Effector memory CD8-positive, alpha-beta T cell (primary cell): ENCODE measurements around the gene TAF11L13.
"Not testable (repeated sequence)": the region's sequence is repeated elsewhere in the genome, so short reads cannot be mapped to it uniquely, and the experiment has no call there.

Experiments
- ATAC-seq: fragments of 150-1000 bp; cut with Tn5 transposase; replicated peaks from 2 replicates; pipeline ENCODE4 v1.10.0; 2021; ENCODE audit warnings: mild to moderate bottlenecking, moderate library complexity
- DNase-seq, 3 experiments: peaks; one replicate each; pipeline ENCODE4 v3.0.0; 2021
- H3K27ac Mint-ChIP-seq, 2 donors: one replicate each; pipeline ENCODE4 v1.8.0; 2022; ENCODE audit warnings: mild to moderate bottlenecking in 2 of 2, mixed read lengths in 2 of 2, moderate library complexity in 2 of 2
- H3K27me3 Mint-ChIP-seq, 2 donors: one replicate each; pipeline ENCODE4 v1.8.0; 2022; ENCODE audit warnings: mixed read lengths in 2 of 2
- H3K36me3 Mint-ChIP-seq: one replicate; pipeline ENCODE4 v1.8.0; 2022; ENCODE audit warnings: mild to moderate bottlenecking, moderate library complexity, mixed read lengths; ENCODE audit not compliant: insufficient read depth
- H3K4me1 Mint-ChIP-seq, 2 donors: one replicate each; pipeline ENCODE4 v1.8.0; 2022; ENCODE audit warnings: low read depth in 2 of 2, mixed read lengths in 2 of 2
- H3K4me3 Mint-ChIP-seq, 2 donors: one replicate each; pipeline ENCODE4 v1.8.0; 2022; ENCODE audit warnings: mild to moderate bottlenecking in 2 of 2, mixed read lengths in 2 of 2, moderate library complexity in 2 of 2
- H3K9me3 Mint-ChIP-seq, 2 donors: one replicate each; pipeline ENCODE4 v1.8.0; 2022; ENCODE audit warnings: mixed read lengths in 2 of 2

The TAF11L13 gene

GRCh38 chr5:17649232-17649631 is 17.3 kb downstream of the TAF11L13 start:
- not testable (repeated sequence) for DNase-seq, H3K27me3 Mint-ChIP-seq, H3K27ac Mint-ChIP-seq, ATAC-seq, H3K4me3 Mint-ChIP-seq, H3K36me3 Mint-ChIP-seq, H3K4me1 Mint-ChIP-seq
- H3K9me3 Mint-ChIP-seq: peaks cover 7 to 21% of the 10 kb centered on the region in 2 donors

GRCh38 chr5:17655201-17655759 is 23.4 kb downstream of the TAF11L13 start:
- not testable (repeated sequence) for H3K9me3 Mint-ChIP-seq, H3K4me3 Mint-ChIP-seq, H3K4me1 Mint-ChIP-seq, DNase-seq, H3K27me3 Mint-ChIP-seq, ATAC-seq, H3K36me3 Mint-ChIP-seq, H3K27ac Mint-ChIP-seq

GRCh38 chr5:17655921-17656320 is 24.0 kb downstream of the TAF11L13 start:
- ATAC-seq (no peak), DNase-seq (no peak)
- Mint-ChIP-seq H3K9me3 (peaks cover 9 to 11% of the 10 kb centered on the region in 2 donors), H3K4me3 (no peak overlapping the region), H3K4me1 (no peaks in the 10 kb centered on the region), H3K27ac (no peak overlapping the region), H3K27me3 (no peaks in the 10 kb centered on the region), H3K36me3 (no peaks in the 10 kb centered on the region)

GRCh38 chr5:17663182-17663581 is 31.3 kb downstream of the TAF11L13 start:
- H3K36me3 Mint-ChIP-seq: no peaks in the 10 kb centered on the region
- ATAC-seq (no peak), DNase-seq (no peak)
- no peaks in the 10 kb centered on the region for H3K4me1 Mint-ChIP-seq
- H3K4me3 Mint-ChIP-seq: no peak overlapping the region
- no peak overlapping the region for H3K27ac Mint-ChIP-seq
- no peaks in the 10 kb centered on the region for H3K27me3 Mint-ChIP-seq
- peaks cover 11 to 28% of the 10 kb centered on the region in 2 donors for H3K9me3 Mint-ChIP-seq

- no peaks in the 10 kb centered on the region for H3K27me3 Mint-ChIP-seq
- ATAC-seq (no peak), DNase-seq (no peak)
- H3K9me3 Mint-ChIP-seq: peaks cover 10 to 25% of the 10 kb centered on the region in 2 donors
- no peaks in the 10 kb centered on the region for H3K36me3 Mint-ChIP-seq
- H3K4me1 Mint-ChIP-seq: no peaks in the 10 kb centered on the region
- H3K4me3 Mint-ChIP-seq: no peak overlapping the region
- no peak overlapping the region for H3K27ac Mint-ChIP-seq
These were observed 33.9 kb downstream of the TAF11L13 start for GRCh38 chr5:17665836-17666235.

GRCh38 chr5:17666726-17667235 is 34.9 kb downstream of the TAF11L13 start:
- Mint-ChIP-seq H3K4me1 (no peaks in the 10 kb centered on the region), H3K4me3 (no peak overlapping the region), H3K36me3 (no peaks in the 10 kb centered on the region), H3K27ac (no peak overlapping the region), H3K27me3 (no peaks in the 10 kb centered on the region), H3K9me3 (peaks cover 10 to 17% of the 10 kb centered on the region in 2 donors)
- DNase-seq (no peak), ATAC-seq (no peak)

GRCh38 chr5:17670353-17670752 is 38.5 kb downstream of the TAF11L13 start:
- H3K27ac Mint-ChIP-seq: no peak overlapping the region

GRCh38 chr5:17678751-17679324 is 47.0 kb downstream of the TAF11L13 start:
- DNase-seq (no peak), ATAC-seq (no peak)
- no peaks in the 10 kb centered on the region for H3K36me3 Mint-ChIP-seq
- H3K4me1 Mint-ChIP-seq: no peaks in the 10 kb centered on the region
- H3K27ac Mint-ChIP-seq: no peak overlapping the region
- H3K9me3 Mint-ChIP-seq: peaks cover 1 to 3% of the 10 kb centered on the region in 2 donors
- H3K27me3 Mint-ChIP-seq: no peaks in the 10 kb centered on the region
- no peak overlapping the region for H3K4me3 Mint-ChIP-seq

More at GRCh38 chr5:17670353-17670752, 38.5 kb downstream of the TAF11L13 start:
- Mint-ChIP-seq H3K4me1 (no peaks in the 10 kb centered on the region), H3K9me3 (peaks cover 9 to 21% of the 10 kb centered on the region in 2 donors), H3K27me3 (no peaks in the 10 kb centered on the region), H3K36me3 (no peaks in the 10 kb centered on the region), H3K4me3 (no peak overlapping the region)
- ATAC-seq (no peak), DNase-seq (no peak)

GRCh38 chr5:17679597-17680203 is 47.8 kb downstream of the TAF11L13 start:
- Mint-ChIP-seq H3K27ac (no peak overlapping the region), H3K27me3 (no peaks in the 10 kb centered on the region)
- no peak for ATAC-seq

GRCh38 chr5:17680737-17681136 is 48.8 kb downstream of the TAF11L13 start:
- H3K27me3 Mint-ChIP-seq: no peaks in the 10 kb centered on the region
- H3K27ac Mint-ChIP-seq: no peak overlapping the region
- peaks cover 0 to 2% of the 10 kb centered on the region in 2 donors for H3K9me3 Mint-ChIP-seq
- H3K4me3 Mint-ChIP-seq: no peak overlapping the region
- H3K4me1 Mint-ChIP-seq: no peaks in the 10 kb centered on the region
- ATAC-seq (no peak), DNase-seq (no peak)
- no peaks in the 10 kb centered on the region for H3K36me3 Mint-ChIP-seq

More at GRCh38 chr5:17679597-17680203, 47.8 kb downstream of the TAF11L13 start:
- Mint-ChIP-seq H3K4me1 (no peaks in the 10 kb centered on the region), H3K36me3 (no peaks in the 10 kb centered on the region), H3K4me3 (no peak overlapping the region), H3K9me3 (peaks cover 0 to 2% of the 10 kb centered on the region in 2 donors)
- no peak for DNase-seq
